ENCODE data around the gene BRSK2. TPM values are rescaled to one million over a fixed set of nuclear protein-coding genes. Genes with fewer than 3 reads are reported as not detected.

Gene BRSK2
- total RNA-seq, 3 donors from 2014 or later, result 0.15 to 0.80 (median 0.66) TPM

DNA sequence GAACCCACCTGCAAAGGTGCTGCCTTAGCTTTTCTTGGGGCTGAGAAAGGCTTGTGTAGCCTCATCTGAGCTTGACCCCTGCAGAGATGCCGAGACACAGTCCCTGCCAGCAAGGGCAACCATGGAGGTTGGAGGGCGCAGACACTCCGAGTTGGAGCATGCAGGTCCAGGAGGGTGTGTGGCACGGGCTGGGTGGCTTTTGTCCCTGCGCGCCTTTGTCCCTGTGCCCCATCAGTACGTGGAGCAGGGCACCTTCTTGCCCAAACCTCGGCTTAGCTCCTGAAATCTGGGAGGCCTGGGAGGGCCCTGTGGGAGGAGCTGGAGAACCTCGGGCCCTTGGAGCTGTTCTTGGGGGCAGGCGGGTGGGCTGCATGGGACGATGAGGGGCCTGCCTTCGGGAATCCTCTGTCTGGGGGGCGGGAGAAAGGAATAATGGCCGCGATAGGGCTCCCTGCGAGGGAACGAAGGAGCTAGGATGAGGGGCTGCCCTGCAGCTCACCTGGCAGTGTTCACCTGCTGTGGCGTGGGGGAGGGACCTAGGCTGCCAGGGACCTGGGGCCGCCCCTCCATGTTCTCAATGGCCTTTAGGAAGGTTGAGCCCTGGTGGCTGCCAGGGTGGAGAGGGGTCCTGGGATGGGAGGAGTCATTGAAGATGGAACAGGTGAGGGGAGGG, 3.4 kb downstream of the BRSK2 start:
- Histone ChIP-seq H3K36me3 (no peaks in the 10 kb centered on the region), H3K9me3 (no peaks in the 10 kb centered on the region), H3K4me1 (peaks cover 4 to 5% of the 10 kb centered on the region in 2 donors), H3K27ac (no peak overlapping the region), H3K27me3 (peaks cover 3 to 46% of the 10 kb centered on the region in 2 donors), H3K4me3 (no peak overlapping the region)
- no peak for DNase-seq (ENCODE audit: low spot score in 2 of 2)
- intact Hi-C loops (cut with DNase I; ENCODE audit: low total_unique reads), result no loop called here
- no peak for TF ChIP-seq POLR2A (IDR thresholded peaks at IDR 0.05)
- TF ChIP-seq CTCF (IDR thresholded peaks at IDR 0.05), result no peak
- no peak for TF ChIP-seq POLR2AphosphoS5 (IDR thresholded peaks at IDR 0.05)

DNA sequence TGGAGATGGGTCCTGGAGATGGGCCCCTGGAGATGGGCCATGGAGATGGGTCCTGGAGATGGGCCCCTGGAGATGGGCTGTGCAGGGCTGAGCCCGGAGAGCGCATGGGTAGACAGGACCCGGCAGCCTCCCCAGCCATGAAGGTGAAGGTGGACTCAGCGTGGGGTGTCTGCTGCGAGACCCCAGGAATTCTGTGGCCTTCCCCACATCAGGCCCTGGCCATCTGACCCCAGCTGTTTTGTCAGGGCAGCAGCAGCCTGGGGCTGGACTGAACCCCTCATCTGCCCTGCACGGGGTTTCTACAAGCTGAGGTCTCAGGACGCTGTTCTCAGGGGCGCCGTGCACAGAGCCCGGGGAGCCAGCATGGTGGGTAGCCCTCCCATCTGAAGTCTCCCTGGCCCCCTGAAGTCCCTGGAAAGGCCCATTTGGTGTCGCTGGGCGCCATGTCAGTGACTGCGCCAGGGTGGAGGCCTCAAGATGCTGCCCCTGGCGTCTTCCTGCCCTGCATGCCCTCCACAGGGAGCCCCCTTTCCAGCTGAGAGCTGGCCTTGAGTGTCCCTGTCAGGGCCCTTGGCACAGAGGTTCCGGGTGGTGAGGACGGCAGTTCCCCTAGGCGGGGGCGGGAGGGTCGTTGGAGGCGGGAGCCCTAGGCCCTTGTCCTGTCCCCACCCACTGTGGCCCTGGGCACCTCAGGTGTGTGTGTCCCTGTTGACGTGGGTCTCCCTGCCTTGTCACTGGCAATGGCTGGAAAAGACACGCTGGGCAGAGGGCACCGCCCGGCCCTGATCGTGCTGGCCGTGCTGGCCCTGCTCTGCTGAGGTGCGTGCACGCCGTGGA, 5.4 kb downstream of the BRSK2 start:
- DNase-seq (ENCODE audit: low spot score in 2 of 2), result no peak
- no peak overlapping the region for H3K4me3 ChIP-seq
- H3K27ac ChIP-seq, result no peak overlapping the region
- H3K9me3 ChIP-seq, result no peaks in the 10 kb centered on the region
- H3K4me1 ChIP-seq, result no peaks in the 10 kb centered on the region
- H3K36me3 ChIP-seq, result no peaks in the 10 kb centered on the region
- intact Hi-C loops (cut with DNase I; ENCODE audit: low total_unique reads), result loop anchor here (1.0 kb wide), 1 partner anchor 92 kb away; no protein-coding TSS in a partner anchor
- TF ChIP-seq CTCF (IDR thresholded peaks at IDR 0.05) (no peak), POLR2A (IDR thresholded peaks at IDR 0.05) (no peak), POLR2AphosphoS5 (IDR thresholded peaks at IDR 0.05) (no peak)
- peaks cover 3 to 55% of the 10 kb centered on the region in 2 donors for H3K27me3 ChIP-seq

DNA sequence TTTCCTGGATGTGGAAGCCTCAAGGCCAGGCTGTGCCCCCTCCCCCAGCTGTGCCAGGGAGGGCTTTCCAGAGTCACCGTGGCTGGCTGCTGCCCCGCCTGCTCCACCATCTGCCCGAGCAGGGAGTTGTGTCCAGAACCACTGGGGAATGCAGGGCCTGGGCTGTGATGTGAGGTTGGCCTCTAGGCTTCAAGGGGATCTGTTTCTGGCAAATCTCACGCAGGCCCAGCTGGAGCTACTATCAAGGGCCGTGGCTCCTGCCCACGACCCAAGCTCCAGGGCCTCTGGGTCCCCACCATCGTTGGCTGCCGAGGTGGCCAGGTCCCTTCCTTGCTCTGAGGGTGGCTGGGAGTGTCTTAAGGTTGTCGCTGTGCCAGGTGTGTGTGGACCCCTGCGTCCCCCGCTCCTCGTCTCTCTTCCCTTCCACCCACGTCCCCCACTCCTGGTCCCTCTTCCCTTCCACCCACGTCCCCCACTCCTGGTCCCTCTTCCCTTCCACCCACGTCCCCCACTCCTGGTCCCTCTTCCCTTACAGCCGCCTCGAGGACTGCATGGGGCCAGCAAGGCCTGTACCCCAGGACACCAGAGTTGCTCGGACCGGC, 6.1 kb downstream of the BRSK2 start:
- no peaks in the 10 kb centered on the region for H3K4me1 ChIP-seq
- no peaks in the 10 kb centered on the region for H3K9me3 ChIP-seq
- H3K4me3 ChIP-seq, result no peak overlapping the region
- no peaks in the 10 kb centered on the region for H3K36me3 ChIP-seq
- TF ChIP-seq POLR2A (IDR thresholded peaks at IDR 0.05) (no peak), CTCF (IDR thresholded peaks at IDR 0.05) (no peak)
- DNase-seq (ENCODE audit: low spot score in 2 of 2), result no peak
- no peak overlapping the region for H3K27ac ChIP-seq
- intact Hi-C loops (cut with DNase I; ENCODE audit: low total_unique reads), result loop anchor here (1.0 kb wide), 1 partner anchor 93 kb away; no protein-coding TSS in a partner anchor
- H3K27me3 ChIP-seq, result peaks cover under 1 to 56% of the 10 kb centered on the region in 2 donors

GRCh38 chr11:1396375-1396841, 6.7 kb downstream of the BRSK2 start:
- H3K4me3 ChIP-seq, result no peak overlapping the region
- no peaks in the 10 kb centered on the region for H3K9me3 ChIP-seq
- no peak for DNase-seq (ENCODE audit: low spot score in 2 of 2)
- H3K27me3 ChIP-seq, result peaks cover 0 to 56% of the 10 kb centered on the region in 2 donors
- H3K36me3 ChIP-seq, result no peaks in the 10 kb centered on the region
- H3K27ac ChIP-seq, result no peak overlapping the region
- H3K4me1 ChIP-seq, result no peaks in the 10 kb centered on the region
- TF ChIP-seq POLR2A (IDR thresholded peaks at IDR 0.05) (no peak), POLR2AphosphoS5 (IDR thresholded peaks at IDR 0.05) (no peak), CTCF (IDR thresholded peaks at IDR 0.05) (no peak)
- intact Hi-C loops (cut with DNase I; ENCODE audit: low total_unique reads), result no loop called here

Data from breast epithelium (tissue), 4 donors.